Adrenal gland (tissue), 12 donors: Measurements from ENCODE around the gene SPECC1L. TPM values are rescaled to one million over a fixed set of nuclear protein-coding genes. Genes with fewer than 3 reads are reported as not detected.
"Not testable (repeated sequence)": the region's sequence is repeated elsewhere in the genome, so short reads cannot be mapped to it uniquely, and the experiment has no call there.

ENCODE experiments used
- DNase-seq, 7 donors: peaks; one replicate each; pipeline ENCODE4 v3.0.0-alpha.2; 2019 to 2020
- H3K27ac ChIP-seq, 5 donors: fragments of 200-600 bp; sonication (generic) in 4 of 5; 1 replicate in 3 of 5; 2 replicates in 2 of 5; pipeline versions ENCODE4 v1.5.1 to v1.8.0; 2016 to 2020; ENCODE audit warnings: mild to moderate bottlenecking in 1 of 5
- H3K27me3 ChIP-seq: fragments of 200-600 bp; 2 replicates; pipeline ENCODE4 v1.8.0; 2021
- H3K36me3 ChIP-seq, 2 donors: fragments of 200-600 bp; replicated peaks in 1 of 2; 1 replicate in 1 of 2; 2 replicates in 1 of 2; pipeline versions ENCODE4 v1.5.1 to v1.8.0; 2018 to 2022
- H3K4me1 ChIP-seq, 2 donors: fragments of 200-600 bp; replicated peaks in 1 of 2; 1 replicate in 1 of 2; 2 replicates in 1 of 2; pipeline versions ENCODE4 v1.5.1 to v1.8.0; 2018 to 2021
- H3K4me3 ChIP-seq, 4 donors: fragments of 200-600 bp; sonication (generic) in 3 of 4; one replicate each; pipeline ENCODE4 v1.5.1; 2016 to 2018
- H3K9me3 ChIP-seq, 3 donors: fragments of 200-600 bp; sonication (generic) in 1 of 3; replicated peaks in 1 of 3; 1 replicate in 2 of 3; 2 replicates in 1 of 3; pipeline versions ENCODE4 v1.5.1 to v1.8.0; 2016 to 2021
- POLR2A ChIP-seq, 2 donors: fragments of 450-650 bp; IDR thresholded peaks; one replicate each; pipeline ENCODE4 v1.6.1; 2017; ENCODE audit warnings: antibody characterized with exemption in 2 of 2, mild to moderate bottlenecking in 2 of 2, moderate library complexity in 1 of 2
- WGBS, 4 donors: extraction: QIAGEN DNeasy Blood & Tissue Kit in 2 of 4; methylation state at CpG; one replicate each; pipeline versions ENCODE4 v1.1.5 to v1.1.7; 2013 to 2017; 5-methylcytosine and 5-hydroxymethylcytosine counted together
- intact Hi-C, 2 donors: fragments of 100-400 bp; cut with DNase I; formaldehyde crosslinking; loops; one replicate each; pipeline versions ENCODE4 v1.14.1 to v1.15.0; 2022 to 2023
- polyA plus RNA-seq, 3 donors: library from polyadenylated mRNA; stranded (reverse); fragments of 200-250 nt in 2 of 3; fragments of 350-450 nt in 1 of 3; fragmentation: Illumina TruSeq in 1 of 3; extraction: RNeasy Lipid Tissue Mini Kit (QIAGEN cat#74804) in 1 of 3; gene quantifications; one replicate each; pipeline ENCODE4 v1.2.3, GENCODE V29; 2013 to 2014
- total RNA-seq, 9 donors: library from RNA; depleted of rRNA in 4 of 9; stranded (reverse); fragments of >200 nt in 4 of 9; fragments of 120-200 nt in 1 of 9; fragmentation: NEBNext Ultra II Directional in 1 of 9; extraction: Animal tissue kit (Norgen Biotek cat#: 25700) in 1 of 9; gene quantifications; one replicate each; pipeline versions ENCODE4 v1.1.0 to v1.2.4, GENCODE V29; 2013 to 2023
- TF ChIP-seq, protein P1 (sequence below), 6 experiments: fragments of 450-650 bp in 4 of 6; fragments of 200-600 bp in 2 of 6; sonication (generic) in 1 of 6; IDR thresholded peaks; 1 replicate in 5 of 6; 2 replicates in 1 of 6; pipeline versions ENCODE4 v1.5.1 to v1.8.0; 2016 to 2021; ENCODE audit warnings: antibody characterized with exemption in 6 of 6, mild to moderate bottlenecking in 2 of 6, moderate library complexity in 1 of 6
- donor health status: healthy with polysubstance abuse.
- donor health status: Bipolar disorder and iron deficiency.
- donor health status: DM: yes; HTN: yes; CAD: no.
- donor health status: DM: no; HTN: no; CAD: no.
- donor health status: DM: no; HTN: no; CAD: no.
- donor health status: DM: yes; HTN: yes; CAD: no.

Gene SPECC1L
- total and polyA plus RNA-seq, 12 donors, result 7.2 to 121 (median 43.5) TPM

DNA sequence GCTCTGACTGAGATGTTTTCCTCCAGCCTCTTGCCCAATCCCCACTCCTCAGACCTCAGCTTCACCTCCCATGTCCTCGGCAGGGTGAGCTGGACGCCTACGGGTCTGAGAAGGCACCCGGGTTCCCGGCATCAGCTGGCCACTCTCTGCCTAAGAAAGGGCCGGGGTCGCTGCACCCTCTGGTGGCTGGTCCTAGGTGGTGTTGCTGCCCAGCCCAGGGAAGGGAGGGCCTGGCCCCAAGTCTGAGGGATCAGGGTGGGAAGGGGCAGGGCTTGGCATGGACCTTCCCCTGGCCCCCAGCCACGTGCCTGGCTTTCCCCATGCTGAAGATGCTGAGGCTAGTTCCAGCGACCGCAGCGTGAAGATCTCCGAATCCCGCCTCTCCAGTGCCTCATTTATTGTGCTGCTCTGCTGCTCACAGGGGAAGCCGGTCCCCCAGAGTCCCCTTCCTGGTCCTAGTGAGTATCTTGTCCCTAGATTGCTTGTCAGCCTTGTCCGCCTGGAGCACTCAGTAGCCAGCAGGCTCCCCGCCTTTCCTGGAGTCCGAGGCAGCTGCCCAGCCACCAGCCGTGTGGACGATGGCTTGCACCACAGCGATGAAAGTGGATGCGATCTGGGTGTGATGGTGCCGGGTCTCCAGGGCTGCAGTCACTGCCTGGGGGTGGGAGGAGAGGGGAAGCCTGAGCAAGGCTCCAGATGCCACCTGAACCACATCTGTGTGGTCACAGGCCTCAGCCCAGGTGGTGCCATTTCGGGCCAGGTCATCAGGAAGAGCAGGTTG is 22.9 kb upstream of the SPECC1L start:
- Histone ChIP-seq H3K4me3 (no peak overlapping the region), H3K27me3 (no peaks in the 10 kb centered on the region), H3K36me3 (no peaks in the 10 kb centered on the region), H3K4me1 (peaks cover 0 to 6% of the 10 kb centered on the region in 2 donors), H3K27ac (peak overlapping the region in 2 of 5 donors; percentile 12 to 94), H3K9me3 (no peaks in the 10 kb centered on the region)
- intact Hi-C loops, result loop anchor here (2.0 kb wide), 2 partner anchors 57 to 59 kb away; no protein-coding TSS in a partner anchor
- peak; percentile 85 to 94 (median 93) for DNase-seq
- no peak for TF ChIP-seq POLR2A (IDR thresholded peaks at IDR 0.05)
- TF ChIP-seq, protein P1, sequence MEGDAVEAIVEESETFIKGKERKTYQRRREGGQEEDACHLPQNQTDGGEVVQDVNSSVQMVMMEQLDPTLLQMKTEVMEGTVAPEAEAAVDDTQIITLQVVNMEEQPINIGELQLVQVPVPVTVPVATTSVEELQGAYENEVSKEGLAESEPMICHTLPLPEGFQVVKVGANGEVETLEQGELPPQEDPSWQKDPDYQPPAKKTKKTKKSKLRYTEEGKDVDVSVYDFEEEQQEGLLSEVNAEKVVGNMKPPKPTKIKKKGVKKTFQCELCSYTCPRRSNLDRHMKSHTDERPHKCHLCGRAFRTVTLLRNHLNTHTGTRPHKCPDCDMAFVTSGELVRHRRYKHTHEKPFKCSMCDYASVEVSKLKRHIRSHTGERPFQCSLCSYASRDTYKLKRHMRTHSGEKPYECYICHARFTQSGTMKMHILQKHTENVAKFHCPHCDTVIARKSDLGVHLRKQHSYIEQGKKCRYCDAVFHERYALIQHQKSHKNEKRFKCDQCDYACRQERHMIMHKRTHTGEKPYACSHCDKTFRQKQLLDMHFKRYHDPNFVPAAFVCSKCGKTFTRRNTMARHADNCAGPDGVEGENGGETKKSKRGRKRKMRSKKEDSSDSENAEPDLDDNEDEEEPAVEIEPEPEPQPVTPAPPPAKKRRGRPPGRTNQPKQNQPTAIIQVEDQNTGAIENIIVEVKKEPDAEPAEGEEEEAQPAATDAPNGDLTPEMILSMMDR (IDR thresholded peaks at IDR 0.05), result peak; percentile 79 to 98 (median 95)
- 2 to 37% (median 28%) methylated on average over 7 to 23 of the region's 23 CpGs for WGBS, 4 donors

DNA sequence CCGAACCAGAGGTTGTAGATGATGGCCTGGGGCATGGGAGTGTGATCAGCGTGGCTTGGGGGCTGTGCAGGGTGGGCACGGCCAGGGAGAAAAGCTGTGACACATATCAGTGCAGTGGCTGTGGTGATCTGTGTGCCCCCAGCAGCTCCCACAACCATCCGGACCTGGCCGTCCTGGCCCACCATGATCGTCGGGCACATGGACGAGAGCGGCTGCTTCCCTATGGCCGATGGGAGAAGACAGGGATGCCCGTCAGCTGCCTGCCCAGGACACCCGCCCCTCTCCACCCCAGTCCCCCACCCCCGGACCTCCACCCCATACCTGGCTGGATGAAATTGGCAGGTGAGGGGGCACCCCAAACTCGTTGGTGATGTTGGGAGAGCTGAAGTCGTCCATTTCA is 22.0 kb upstream of the SPECC1L start:
- H3K9me3 ChIP-seq, H3K4me3 ChIP-seq, H3K27me3 ChIP-seq, H3K4me1 ChIP-seq, H3K27ac ChIP-seq, intact Hi-C loops, H3K36me3 ChIP-seq: not testable (repeated sequence)
- WGBS, 4 donors, result 60 to 87% (median 80%) methylated on average over 1 to 15 of the region's 15 CpGs
- peak in 1 of 7 donors; percentile 7 for DNase-seq

DNA sequence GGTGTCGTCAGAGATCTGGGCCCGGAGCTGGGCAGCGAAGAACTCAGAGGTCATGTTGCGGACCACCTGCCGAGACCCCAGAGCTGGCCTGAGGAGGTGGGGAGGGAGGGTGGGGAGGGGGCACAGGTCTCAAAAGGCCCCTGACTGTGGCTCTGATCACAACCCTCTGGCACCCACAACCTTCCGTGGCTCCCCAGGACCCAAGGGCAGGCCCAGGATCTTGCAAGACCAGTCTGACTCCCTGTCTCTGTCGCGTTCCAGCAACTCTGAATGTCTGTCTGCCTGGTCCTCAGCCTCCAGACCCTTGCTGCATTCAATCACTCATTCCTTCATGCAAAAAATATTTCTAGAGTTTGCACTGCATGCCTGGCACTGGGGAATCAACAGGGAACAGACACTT is 21.2 kb upstream of the SPECC1L start:
- 89 to 94% (median 93%) methylated on average over 3 to 7 of the region's 8 CpGs; no CpG with 5 or more reads in 1 of the 4 donors for WGBS, 4 donors
- H3K4me3 ChIP-seq, H3K9me3 ChIP-seq, H3K27me3 ChIP-seq, H3K27ac ChIP-seq, H3K4me1 ChIP-seq, H3K36me3 ChIP-seq, intact Hi-C loops, DNase-seq: not testable (repeated sequence)

- H3K9me3 ChIP-seq, H3K27ac ChIP-seq, H3K27me3 ChIP-seq, H3K36me3 ChIP-seq, H3K4me3 ChIP-seq, H3K4me1 ChIP-seq, intact Hi-C loops, DNase-seq: not testable (repeated sequence)
- 93% methylated on average over 12 of the region's 28 CpGs; no CpG with 5 or more reads in 3 of the 4 donors for WGBS, 4 donors
Measured at GRCh38 chr22:24251286-24251685, 19.3 kb upstream of the SPECC1L start.

- DNase-seq, result peak in 1 of 7 donors; percentile 9
- H3K27me3 ChIP-seq, H3K4me1 ChIP-seq, H3K9me3 ChIP-seq, H3K4me3 ChIP-seq, H3K36me3 ChIP-seq, intact Hi-C loops, H3K27ac ChIP-seq: not testable (repeated sequence)
- WGBS, 4 donors, result 89 to 95% (median 90%) methylated on average over 4 to 12 of the region's 12 CpGs
Measured at GRCh38 chr22:24253126-24253525, 17.5 kb upstream of the SPECC1L start.

DNA sequence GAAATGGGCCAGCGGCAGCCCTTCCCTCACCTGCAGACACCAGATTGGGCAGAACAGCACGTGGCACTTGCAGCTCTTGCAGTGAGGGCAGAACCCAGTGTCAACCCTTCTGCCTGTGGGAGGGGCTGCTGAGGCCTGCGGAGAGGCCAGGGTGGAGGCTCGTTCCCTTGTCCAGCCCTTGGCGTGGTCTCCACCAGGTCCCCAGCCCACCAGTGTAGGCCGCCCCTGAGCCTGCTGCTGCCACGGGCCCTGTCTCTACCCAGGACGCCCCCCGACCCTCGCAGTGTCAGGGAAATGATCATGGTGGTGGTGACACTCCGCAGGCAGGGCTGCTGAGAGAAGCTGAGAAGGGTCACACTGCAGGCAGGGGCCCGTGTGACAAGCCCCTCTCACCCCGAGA is 14.5 kb upstream of the SPECC1L start:
- H3K4me3 ChIP-seq, H3K4me1 ChIP-seq, H3K27me3 ChIP-seq, intact Hi-C loops, H3K9me3 ChIP-seq, H3K27ac ChIP-seq, H3K36me3 ChIP-seq: not testable (repeated sequence)
- WGBS, 4 donors, result 83 to 100% (median 94%) methylated on average over 1 to 9 of the region's 13 CpGs
- peak in 1 of 7 donors; percentile 7 for DNase-seq

DNA sequence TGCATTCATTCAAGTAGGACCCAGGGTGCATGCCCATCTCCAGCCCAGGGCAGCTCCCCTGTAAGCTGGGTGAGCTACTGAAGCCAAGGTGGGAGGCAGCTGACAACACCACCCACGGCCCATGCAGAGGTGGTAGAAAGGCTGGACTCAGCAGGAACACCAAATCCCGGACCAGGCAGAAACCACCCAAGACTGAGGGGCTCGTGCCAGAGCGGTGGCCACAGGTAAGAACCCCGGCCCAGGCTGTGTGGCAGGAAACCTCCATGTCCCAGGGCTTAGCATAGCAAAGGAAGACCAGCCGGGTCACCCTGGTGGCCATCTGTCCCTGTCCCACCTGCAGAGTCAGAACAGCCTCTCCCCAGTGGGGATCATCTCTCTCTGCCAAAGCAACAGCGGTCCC is 13.9 kb upstream of the SPECC1L start:
- H3K4me1 ChIP-seq, intact Hi-C loops: not testable (repeated sequence)
- 79 to 94% (median 91%) methylated on average over 3 to 6 of the region's 7 CpGs for WGBS, 4 donors

More for the DNA sequence above, 13.9 kb upstream of the SPECC1L start:
- not testable (repeated sequence) for H3K36me3 ChIP-seq, H3K9me3 ChIP-seq, H3K27ac ChIP-seq, H3K4me3 ChIP-seq, H3K27me3 ChIP-seq
- DNase-seq, result peak in 1 of 7 donors; percentile 42
